IPS-15b (cell line): ENCODE data around the gene IFFO2.

Source experiments
- H3K27me3 ChIP-seq: one replicate; pipeline ENCODE4 v1.6.1; 2013; ENCODE audit warnings: low read length; ENCODE audit not compliant: control insufficient read depth, insufficient read depth
- H3K36me3 ChIP-seq: one replicate; pipeline ENCODE4 v1.6.1; 2013; ENCODE audit warnings: low read length; ENCODE audit not compliant: control insufficient read depth, insufficient read depth
- H3K4me1 ChIP-seq: one replicate; pipeline ENCODE4 v1.6.1; 2013; ENCODE audit warnings: mild to moderate bottlenecking, low read length; ENCODE audit not compliant: control insufficient read depth, insufficient read depth
- H3K4me3 ChIP-seq: one replicate; pipeline ENCODE4 v1.5.1; 2013; ENCODE audit warnings: low read depth, low read length
- H3K9ac ChIP-seq: one replicate; pipeline ENCODE4 v1.6.1; 2013; ENCODE audit warnings: low read depth, mild to moderate bottlenecking, low read length
- H3K9me3 ChIP-seq: one replicate; pipeline ENCODE4 v1.6.1; 2013; ENCODE audit warnings: mild to moderate bottlenecking, low read length; ENCODE audit not compliant: control insufficient read depth, insufficient read depth

IFFO2 gene

DNA sequence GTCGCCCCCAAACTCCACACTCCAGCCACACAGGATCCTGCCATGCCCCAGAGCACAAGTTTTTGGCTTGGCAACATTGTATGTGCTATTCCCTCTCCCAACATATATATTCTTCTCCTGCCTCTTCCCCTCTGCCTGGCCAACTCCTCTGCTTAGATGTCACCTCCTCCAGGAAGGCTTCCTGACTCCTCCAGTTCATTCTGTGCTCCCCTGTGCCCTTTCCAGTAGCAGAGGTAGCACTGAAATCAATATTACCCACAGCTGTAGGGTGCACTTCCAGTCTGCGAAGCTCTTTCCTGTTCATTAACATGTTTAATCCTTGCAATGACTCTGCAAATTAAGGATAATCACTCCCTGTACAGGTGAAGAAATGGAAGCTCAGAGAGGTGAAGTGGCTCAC, 75.3 kb downstream of the IFFO2 start:
- H3K36me3 ChIP-seq: peaks cover 15% of the 10 kb centered on the region
- H3K27me3 ChIP-seq: no peaks in the 10 kb centered on the region
- peaks cover 2% of the 10 kb centered on the region for H3K4me1 ChIP-seq
- no peaks in the 10 kb centered on the region for H3K9me3 ChIP-seq
- no peak overlapping the region for H3K4me3 ChIP-seq
- no peak overlapping the region for H3K9ac ChIP-seq

- no peak overlapping the region for H3K4me3 ChIP-seq
- no peak overlapping the region for H3K9ac ChIP-seq
- H3K36me3 ChIP-seq: peaks cover 15% of the 10 kb centered on the region
- H3K27me3 ChIP-seq: no peaks in the 10 kb centered on the region
- peaks cover 2% of the 10 kb centered on the region for H3K4me1 ChIP-seq
- H3K9me3 ChIP-seq: no peaks in the 10 kb centered on the region
Observed at GRCh38 chr1:18880585-18880984, 75.9 kb downstream of the IFFO2 start.

GRCh38 chr1:18879791-18880309, 76.6 kb downstream of the IFFO2 start:
- H3K4me3 ChIP-seq: no peak overlapping the region
- peaks cover 15% of the 10 kb centered on the region for H3K36me3 ChIP-seq
- peaks cover 2% of the 10 kb centered on the region for H3K4me1 ChIP-seq
- no peaks in the 10 kb centered on the region for H3K9me3 ChIP-seq
- no peaks in the 10 kb centered on the region for H3K27me3 ChIP-seq
- no peak overlapping the region for H3K9ac ChIP-seq

DNA sequence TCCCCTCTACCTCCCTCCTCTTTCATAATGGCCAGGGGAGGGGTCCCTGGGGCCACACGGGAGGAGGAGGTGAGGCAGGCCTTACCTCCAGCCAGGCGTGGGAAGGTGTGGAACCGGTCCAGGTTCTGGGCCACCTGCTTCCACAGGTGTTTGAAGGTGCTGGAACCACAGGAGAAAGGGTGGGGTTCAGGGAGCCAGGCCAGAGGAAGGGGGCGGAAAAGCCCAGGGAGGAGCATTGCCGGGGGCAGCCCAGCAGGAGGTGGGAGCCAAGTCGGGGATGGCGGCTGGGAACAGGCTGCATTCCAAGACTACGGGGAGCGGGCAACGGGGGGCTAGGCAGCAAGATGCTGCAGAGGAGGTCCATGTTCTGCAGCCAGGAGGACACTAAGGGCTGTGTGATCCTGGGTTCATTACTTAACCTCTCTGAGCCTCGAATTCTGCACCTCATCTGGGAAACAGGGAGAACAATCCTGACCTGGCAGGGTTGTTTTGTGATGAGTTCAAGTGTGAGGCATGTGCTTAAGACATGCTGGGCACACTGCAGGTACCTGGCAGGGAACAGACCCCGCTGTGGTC, 77.2 kb downstream of the IFFO2 start:
- H3K9ac ChIP-seq: no peak overlapping the region
- no peak overlapping the region for H3K4me3 ChIP-seq
- no peaks in the 10 kb centered on the region for H3K27me3 ChIP-seq
- no peaks in the 10 kb centered on the region for H3K9me3 ChIP-seq
- peaks cover 2% of the 10 kb centered on the region for H3K4me1 ChIP-seq
- peaks cover 15% of the 10 kb centered on the region for H3K36me3 ChIP-seq

- H3K4me1 ChIP-seq: peaks cover 2% of the 10 kb centered on the region
- no peak overlapping the region for H3K9ac ChIP-seq
- no peaks in the 10 kb centered on the region for H3K9me3 ChIP-seq
- peaks cover 15% of the 10 kb centered on the region for H3K36me3 ChIP-seq
- H3K4me3 ChIP-seq: no peak overlapping the region
- H3K27me3 ChIP-seq: no peaks in the 10 kb centered on the region
Observed at GRCh38 chr1:18878538-18879214, 77.8 kb downstream of the IFFO2 start.

- Histone ChIP-seq H3K4me3 (no peak overlapping the region), H3K36me3 (peaks cover 12% of the 10 kb centered on the region), H3K4me1 (peaks cover 2% of the 10 kb centered on the region), H3K27me3 (no peaks in the 10 kb centered on the region), H3K9me3 (no peaks in the 10 kb centered on the region), H3K9ac (no peak overlapping the region)
Observed at GRCh38 chr1:18877282-18877681, 79.2 kb downstream of the IFFO2 start.

DNA sequence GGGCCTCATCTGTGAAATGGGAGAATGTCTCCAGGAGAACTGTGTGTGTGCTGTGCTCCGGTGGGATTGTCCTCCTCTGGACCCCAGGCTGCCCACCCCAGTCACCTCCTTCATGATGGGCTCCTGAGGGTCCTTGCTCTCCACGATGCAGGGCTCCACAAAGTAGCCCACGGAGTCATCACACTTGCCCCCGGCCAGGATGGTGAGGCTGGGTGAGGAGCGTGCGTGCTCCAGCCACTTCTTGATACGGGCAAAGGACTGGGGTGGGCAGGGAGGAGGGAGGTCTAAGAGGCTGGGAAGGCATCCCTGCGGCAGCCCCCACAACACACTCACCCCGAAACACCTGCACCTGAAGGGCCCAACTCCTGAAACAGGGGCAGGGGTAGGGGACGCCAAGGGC, 80.3 kb downstream of the IFFO2 start:
- no peaks in the 10 kb centered on the region for H3K9me3 ChIP-seq
- H3K4me3 ChIP-seq: no peak overlapping the region
- peaks cover 8% of the 10 kb centered on the region for H3K36me3 ChIP-seq
- peaks cover 2% of the 10 kb centered on the region for H3K4me1 ChIP-seq
- H3K9ac ChIP-seq: no peak overlapping the region
- no peaks in the 10 kb centered on the region for H3K27me3 ChIP-seq

- no peaks in the 10 kb centered on the region for H3K9me3 ChIP-seq
- no peak overlapping the region for H3K4me3 ChIP-seq
- no peaks in the 10 kb centered on the region for H3K27me3 ChIP-seq
- H3K4me1 ChIP-seq: peaks cover 2% of the 10 kb centered on the region
- peaks cover 8% of the 10 kb centered on the region for H3K36me3 ChIP-seq
- no peak overlapping the region for H3K9ac ChIP-seq
Observed at GRCh38 chr1:18875796-18876128, 80.7 kb downstream of the IFFO2 start.

GRCh38 chr1:18875107-18875795, 81.2 kb downstream of the IFFO2 start:
- H3K4me1 ChIP-seq: peaks cover 2% of the 10 kb centered on the region
- H3K27me3 ChIP-seq: no peaks in the 10 kb centered on the region
- H3K36me3 ChIP-seq: peaks cover 8% of the 10 kb centered on the region
- no peaks in the 10 kb centered on the region for H3K9me3 ChIP-seq
- no peak overlapping the region for H3K4me3 ChIP-seq
- H3K9ac ChIP-seq: no peak overlapping the region

DNA sequence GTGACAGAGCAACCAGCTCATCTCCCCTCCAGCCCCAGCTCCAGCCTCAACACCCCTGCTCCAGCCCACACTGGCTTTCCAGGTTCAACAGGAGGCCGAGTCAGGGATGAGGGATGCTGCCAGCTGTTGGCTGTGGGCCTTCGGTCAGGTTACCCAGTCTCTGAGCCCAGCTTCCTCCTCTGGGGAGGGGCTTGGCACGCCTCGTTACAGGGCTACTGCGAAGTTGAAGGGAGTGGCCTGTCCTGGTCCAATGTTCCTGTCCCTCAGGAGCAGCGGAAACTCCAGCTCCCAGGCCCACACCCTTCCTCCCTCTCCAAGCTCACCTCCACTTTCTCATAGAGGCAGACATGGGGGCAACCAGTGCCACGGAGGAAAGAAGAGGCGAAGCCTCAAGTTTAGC, 81.9 kb downstream of the IFFO2 start:
- Histone ChIP-seq H3K27me3 (no peaks in the 10 kb centered on the region), H3K36me3 (peaks cover 8% of the 10 kb centered on the region), H3K9me3 (no peaks in the 10 kb centered on the region), H3K9ac (no peak overlapping the region), H3K4me1 (peaks cover 2% of the 10 kb centered on the region), H3K4me3 (no peak overlapping the region)

DNA sequence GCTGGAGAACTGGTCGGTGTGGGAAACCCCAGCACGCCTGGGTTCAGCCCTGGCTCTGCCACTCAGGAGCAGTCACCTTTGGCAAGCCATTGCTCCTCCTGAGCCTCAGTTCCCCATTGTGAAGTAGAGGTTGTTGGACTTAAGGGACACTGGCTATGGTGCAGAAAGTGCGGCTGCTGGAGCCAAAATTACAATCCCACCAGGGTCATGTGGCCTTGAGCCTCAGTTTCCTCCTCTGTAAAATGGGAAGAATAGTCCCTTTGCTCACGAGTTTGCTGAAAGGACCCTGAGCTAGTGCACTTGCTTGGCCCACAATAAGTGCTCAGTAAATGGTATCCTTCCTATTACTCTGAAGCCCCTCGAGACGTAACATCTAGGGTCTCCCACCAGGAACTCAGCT, 82.4 kb downstream of the IFFO2 start:
- no peaks in the 10 kb centered on the region for H3K4me1 ChIP-seq
- H3K9me3 ChIP-seq: no peaks in the 10 kb centered on the region
- H3K9ac ChIP-seq: no peak overlapping the region
- H3K36me3 ChIP-seq: peaks cover 8% of the 10 kb centered on the region
- H3K4me3 ChIP-seq: no peak overlapping the region
- no peaks in the 10 kb centered on the region for H3K27me3 ChIP-seq

DNA sequence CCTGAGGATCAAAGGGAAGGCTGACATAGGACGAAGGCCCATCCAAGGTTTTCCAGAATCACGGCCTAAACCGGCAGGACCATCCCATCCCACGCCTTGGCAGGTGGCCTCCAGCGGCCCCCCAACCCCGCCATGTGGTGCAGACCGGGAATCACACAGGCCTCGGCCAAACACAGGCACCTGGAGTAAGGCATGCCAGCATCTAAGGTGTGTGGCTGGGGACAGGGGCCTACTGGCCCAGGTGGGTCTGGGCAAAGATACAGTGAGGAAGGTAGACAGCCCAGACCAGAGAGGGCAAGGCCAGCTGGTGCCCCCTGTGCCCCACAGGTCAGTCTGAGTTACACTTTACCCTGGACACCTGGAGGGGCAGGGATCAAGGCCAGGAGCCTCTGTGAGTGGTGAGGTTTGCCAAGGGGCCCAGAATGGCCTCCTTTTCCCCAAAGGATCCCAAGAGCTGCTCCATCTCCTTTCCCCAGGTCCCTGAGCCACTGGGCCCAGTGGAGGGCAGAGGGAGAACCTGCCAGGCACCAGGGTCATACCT, 84.3 kb downstream of the IFFO2 start:
- Histone ChIP-seq H3K36me3 (peaks cover 8% of the 10 kb centered on the region), H3K4me3 (no peak overlapping the region), H3K27me3 (no peaks in the 10 kb centered on the region), H3K9ac (no peak overlapping the region), H3K9me3 (no peaks in the 10 kb centered on the region), H3K4me1 (no peaks in the 10 kb centered on the region)
